ENCODE measurements around the gene HMCN2.
A peak's percentile ranks its signal among the peaks of the same experiment; 100 is the strongest.

HMCN2 gene

GRCh38 chr9:130422546-130422945 lies 157.0 kb downstream of the HMCN2 start:
- no peak for TF ChIP-seq CTCF (IDR thresholded peaks at IDR 0.05; ENCODE audit: control insufficient read depth, insufficient read depth, low read depth, low read length, missing control alignments)
- H3K4me3 ChIP-seq (ENCODE audit: control insufficient read depth, low read depth, low read length) = no peak overlapping the region
- no peak for DNase-seq (ENCODE audit: low read depth)

DNA sequence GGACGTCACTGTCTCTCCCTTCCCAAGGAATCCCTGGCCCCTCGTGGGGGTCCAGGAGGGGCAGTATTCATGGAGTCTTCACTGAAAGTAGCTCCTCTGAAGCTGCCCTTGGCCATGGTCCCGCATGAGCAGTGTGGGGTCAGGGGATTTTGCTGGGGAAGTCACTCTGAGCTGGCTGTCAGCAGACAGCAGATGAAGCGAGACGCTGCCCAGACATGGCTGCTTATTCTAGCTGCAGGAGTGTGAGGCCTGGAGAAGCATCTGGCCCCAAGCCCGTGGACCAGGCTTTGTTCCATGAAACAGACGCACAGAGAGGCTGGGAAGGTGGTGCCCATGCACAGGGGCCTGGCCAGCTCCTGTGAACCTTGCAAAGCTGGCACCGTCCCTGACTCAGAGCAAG lies 157.7 kb downstream of the HMCN2 start:
- no peak for DNase-seq (ENCODE audit: low read depth)
- H3K4me3 ChIP-seq (ENCODE audit: control insufficient read depth, low read depth, low read length) = no peak overlapping the region
- TF ChIP-seq CTCF (IDR thresholded peaks at IDR 0.05; ENCODE audit: control insufficient read depth, insufficient read depth, low read depth, low read length, missing control alignments) = no peak

- DNase-seq (ENCODE audit: low read depth) = no peak
- TF ChIP-seq CTCF (IDR thresholded peaks at IDR 0.05; ENCODE audit: control insufficient read depth, insufficient read depth, low read depth, low read length, missing control alignments) = no peak
- no peak overlapping the region for H3K4me3 ChIP-seq (ENCODE audit: control insufficient read depth, low read depth, low read length)
These were observed 159.3 kb downstream of the HMCN2 start for GRCh38 chr9:130424595-130425454.

DNA sequence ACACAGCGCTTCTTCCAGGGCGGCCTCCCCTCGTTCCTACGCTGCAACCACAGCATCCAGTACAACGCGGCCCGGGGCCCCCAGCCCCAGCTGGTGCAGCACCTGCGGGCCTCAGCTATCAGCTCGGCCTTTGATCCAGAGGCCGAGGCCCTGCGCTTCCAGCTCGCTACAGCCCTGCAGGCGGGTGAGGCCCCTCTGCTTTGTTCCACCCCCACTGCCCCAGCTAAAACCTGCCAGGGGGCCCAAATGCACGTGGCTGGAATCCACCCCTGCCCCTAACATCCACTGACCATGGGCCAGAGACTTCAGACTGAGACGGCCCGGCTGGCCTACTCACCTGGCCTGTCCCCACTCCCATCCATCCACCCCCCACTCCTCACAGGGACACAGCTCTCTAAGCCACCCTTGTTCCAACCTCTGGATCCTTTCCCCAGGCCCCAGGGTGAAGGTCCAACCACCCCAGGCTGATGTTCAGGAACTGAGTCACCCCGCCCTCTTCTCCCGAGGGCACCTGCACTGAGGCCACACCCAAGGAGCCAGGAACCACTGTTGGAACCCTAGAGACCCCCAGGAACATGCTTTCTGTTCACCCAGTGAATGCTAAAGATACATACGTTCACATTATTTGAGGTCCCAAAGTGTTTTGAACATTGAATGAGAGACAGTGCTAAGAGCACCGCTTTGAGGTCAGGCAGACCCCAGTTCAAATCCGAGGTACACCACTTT lies 160.3 kb downstream of the HMCN2 start:
- DNase-seq (ENCODE audit: low read depth) = no peak
- H3K4me3 ChIP-seq (ENCODE audit: control insufficient read depth, low read depth, low read length) = no peak overlapping the region
- TF ChIP-seq CTCF (IDR thresholded peaks at IDR 0.05; ENCODE audit: control insufficient read depth, insufficient read depth, low read depth, low read length, missing control alignments) = no peak

- no peak for TF ChIP-seq CTCF (IDR thresholded peaks at IDR 0.05; ENCODE audit: control insufficient read depth, insufficient read depth, low read depth, low read length, missing control alignments)
- DNase-seq (ENCODE audit: low read depth) = no peak
- H3K4me3 ChIP-seq (ENCODE audit: control insufficient read depth, low read depth, low read length) = no peak overlapping the region
These were observed 160.9 kb downstream of the HMCN2 start for GRCh38 chr9:130426467-130426773.

GRCh38 chr9:130426883-130427282 lies 161.3 kb downstream of the HMCN2 start:
- TF ChIP-seq CTCF (IDR thresholded peaks at IDR 0.05; ENCODE audit: control insufficient read depth, insufficient read depth, low read depth, low read length, missing control alignments) = peak; percentile 20
- no peak overlapping the region for H3K4me3 ChIP-seq (ENCODE audit: control insufficient read depth, low read depth, low read length)
- peak; percentile 53 for DNase-seq (ENCODE audit: low read depth)
